GM23338 (cell line): ENCODE measurements around the gene E2F3. TPM values are rescaled to one million over a fixed set of nuclear protein-coding genes. Genes with fewer than 3 reads are reported as not detected.

ENCODE experiments used
- ATAC-seq: fragments of 200-7000 bp; cut with Tn5 transposase; 3 replicates; pipeline ENCODE4 v1.9.1; 2020
- DNase-seq: peaks from one replicate; pipeline ENCODE4 v3.0.0-alpha.2; 2015; ENCODE audit warnings: low spot score
- H2AFZ ChIP-seq: fragments of 200-600 bp; sonication (generic); 2 replicates; pipeline ENCODE4 v1.8.0; 2016; ENCODE audit warnings: antibody characterized with exemption, mild to moderate bottlenecking, moderate library complexity
- H3F3A ChIP-seq: fragments of 200-600 bp; sonication (generic); replicated peaks from 2 replicates; pipeline ENCODE4 v1.8.0; 2017; ENCODE audit warnings: antibody characterized with exemption, mixed run types, low read depth
- H3K27ac ChIP-seq: fragments of 200-600 bp; sonication (generic); 2 replicates; pipeline ENCODE4 v1.6.1; 2016; ENCODE audit warnings: low read depth
- H3K27me3 ChIP-seq: fragments of 200-600 bp; sonication (generic); 2 replicates; pipeline ENCODE4 v1.8.0; 2016; ENCODE audit warnings: mild to moderate bottlenecking, mixed run types, moderate library complexity; ENCODE audit not compliant: insufficient read depth
- H3K36me3 ChIP-seq: fragments of 200-600 bp; sonication (generic); 2 replicates; pipeline ENCODE4 v1.8.0; 2016; ENCODE audit warnings: mild to moderate bottlenecking; ENCODE audit not compliant: insufficient read depth
- H3K4me1 ChIP-seq: fragments of 200-600 bp; sonication (generic); 2 replicates; pipeline ENCODE4 v1.8.0; 2016; ENCODE audit warnings: mild to moderate bottlenecking, moderate library complexity; ENCODE audit not compliant: insufficient read depth
- H3K4me2 ChIP-seq: fragments of 200-600 bp; sonication (generic); 2 replicates; pipeline ENCODE4 v1.7.1; 2017; ENCODE audit warnings: mixed run types
- H3K4me3 ChIP-seq: fragments of 200-600 bp; sonication (generic); 2 replicates; pipeline ENCODE4 v1.6.1; 2016; ENCODE audit warnings: mixed run types
- H3K79me2 ChIP-seq: fragments of 200-600 bp; sonication (generic); replicated peaks from 2 replicates; pipeline ENCODE4 v1.8.0; 2017; ENCODE audit warnings: mild to moderate bottlenecking; ENCODE audit not compliant: insufficient read depth
- H3K9me2 ChIP-seq: fragments of 200-600 bp; sonication (generic); 2 replicates; pipeline ENCODE4 v1.8.0; 2017; ENCODE audit not compliant: insufficient read depth
- H4K20me1 ChIP-seq: fragments of 200-600 bp; sonication (generic); replicated peaks from 2 replicates; pipeline ENCODE4 v1.8.0; 2017; ENCODE audit warnings: mild to moderate bottlenecking; ENCODE audit not compliant: insufficient read depth
- H3K27ac Mint-ChIP-seq: 2 replicates; pipeline ENCODE4 v1.8.0; 2020; ENCODE audit warnings: inconsistent platforms, mild to moderate bottlenecking, moderate library complexity, mixed read lengths
- H3K27me3 Mint-ChIP-seq: 3 replicates; pipeline ENCODE4 v1.8.0; 2022; ENCODE audit warnings: low read depth, mild to moderate bottlenecking, moderate library complexity, mixed read lengths, inconsistent platforms; ENCODE audit not compliant: insufficient read depth, poor library complexity
- H3K36me3 Mint-ChIP-seq: 3 replicates; pipeline ENCODE4 v1.8.0; 2021; ENCODE audit warnings: low read depth, mild to moderate bottlenecking, inconsistent platforms, moderate library complexity, mixed read lengths
- H3K4me1 Mint-ChIP-seq: 3 replicates; pipeline ENCODE4 v1.8.0; 2020; ENCODE audit warnings: mild to moderate bottlenecking, inconsistent platforms, mixed read lengths
- H3K4me3 Mint-ChIP-seq: 3 replicates; pipeline ENCODE4 v1.8.0; 2021; ENCODE audit warnings: moderate library complexity, mild to moderate bottlenecking, inconsistent platforms, mixed read lengths
- H3K9me3 Mint-ChIP-seq: 3 replicates; pipeline ENCODE4 v1.8.0; 2020; ENCODE audit warnings: moderate library complexity, mild to moderate bottlenecking, inconsistent platforms, mixed read lengths
- CREB1 ChIP-seq: fragments of 250-450 bp; sonication (Bioruptor Pico); IDR thresholded peaks from 2 replicates; pipeline ENCODE4 v1.5.0; 2020; ENCODE audit warnings: low read depth, mild to moderate bottlenecking, moderate library complexity
- CTCF ChIP-seq, 2 experiments: fragments of 200-600 bp in 1 of 2; sonication (generic) in 1 of 2; conservative IDR thresholded peaks; 2 replicates each; pipeline versions ENCODE4 v1.5.1 to v1.6.1; 2016 to 2017; ENCODE audit warnings: antibody characterized with exemption in 2 of 2, low read depth in 2 of 2, mild to moderate bottlenecking in 2 of 2, moderate library complexity in 1 of 2
- ETS1 ChIP-seq: IDR thresholded peaks from 2 replicates; pipeline ENCODE4 v1.6.1; 2016; ENCODE audit warnings: antibody characterized with exemption
- EZH2 ChIP-seq: fragments of 200-600 bp; sonication (generic); IDR thresholded peaks from one replicate; pipeline ENCODE4 v1.8.0; 2017; ENCODE audit warnings: antibody characterized with exemption, mild to moderate bottlenecking, low read depth; ENCODE audit not compliant: unreplicated experiment
- EZH2phosphoT487 ChIP-seq: fragments of 200-600 bp; sonication (generic); IDR thresholded peaks from one replicate; pipeline ENCODE4 v1.8.1; 2018; ENCODE audit warnings: antibody characterized with exemption; ENCODE audit not compliant: unreplicated experiment
- POLR2AphosphoS5 ChIP-seq: IDR thresholded peaks from 2 replicates; pipeline ENCODE4 v1.6.1; 2016; ENCODE audit warnings: antibody characterized with exemption, low read depth
- ZNF114 ChIP-seq: fragments of 250-450 bp; sonication (Bioruptor Pico); IDR thresholded peaks from 2 replicates; pipeline ENCODE4 v1.5.0; 2020; ENCODE audit warnings: mild to moderate bottlenecking, moderate library complexity
- ZNF331 ChIP-seq: fragments of 250-450 bp; sonication (Bioruptor Pico); IDR thresholded peaks from 2 replicates; pipeline ENCODE4 v1.5.0; 2020; ENCODE audit warnings: low read depth, mild to moderate bottlenecking, moderate library complexity
- ZNF462 ChIP-seq: fragments of 250-450 bp; sonication (Bioruptor Pico); IDR thresholded peaks from 2 replicates; pipeline ENCODE4 v1.5.0; 2020; ENCODE audit warnings: mild to moderate bottlenecking, moderate library complexity
- polyA plus RNA-seq: library from polyadenylated mRNA; unstranded; fragments of >200 nt; fragmentation: Nextera tagmentation; extraction: Ambion mirVana; gene quantifications from 2 replicates; pipeline ENCODE4 v1.2.1, GENCODE V29; 2016
- total RNA-seq: library from RNA; depleted of rRNA; stranded (reverse); fragments of >200 nt; shearing (Covaris generic); gene quantifications from 2 replicates; pipeline ENCODE4 v1.2.3, GENCODE V29; 2014

E2F3 gene
- total and polyA plus RNA-seq, 2 experiments from 2014 or later, result 27.2 to 33.5 TPM

GRCh38 chr6:20486641-20487040, 85.0 kb downstream of the E2F3 start (continued):
- TF ChIP-seq ZNF462 (CRISPR knock-in tag), result no peak
- no peak for TF ChIP-seq EZH2phosphoT487
- no peak for TF ChIP-seq ETS1
- TF ChIP-seq ZNF331 (CRISPR knock-in tag), result no peak

GRCh38 chr6:20487669-20488375, 86.1 kb downstream of the E2F3 start:
- ATAC-seq (no peak), DNase-seq (no peak)
- Histone ChIP-seq H3K79me2 (peaks cover 24% of the 10 kb centered on the region), H3K4me1 (peaks cover under 1% of the 10 kb centered on the region; the same call in 1 of the 2 replicates), H2AFZ (no peak overlapping the region), H3K36me3 (peaks cover 41% of the 10 kb centered on the region), H3K4me2 (no peak overlapping the region), H3K27me3 (no peaks in the 10 kb centered on the region), H3K9me2 (no peaks in the 10 kb centered on the region), H3K27ac (no peak overlapping the region), H4K20me1 (peaks cover 21% of the 10 kb centered on the region), H3K4me3 (no peak overlapping the region), H3F3A (no peaks in the 10 kb centered on the region; the same call in 1 of the 2 replicates)
- Mint-ChIP-seq H3K36me3 (peaks cover 97% of the 10 kb centered on the region), H3K9me3 (no peaks in the 10 kb centered on the region), H3K27me3 (peaks cover 6% of the 10 kb centered on the region), H3K4me3 (no peak overlapping the region), H3K27ac (no peak overlapping the region), H3K4me1 (peaks cover 31% of the 10 kb centered on the region)
- TF ChIP-seq CTCF (conservative IDR thresholded peaks at IDR 0.05; ENCODE audit: low read depth in 2 of 2) (no peak), POLR2AphosphoS5 (no peak), CREB1 (no peak), EZH2 (no peak), ETS1 (no peak), ZNF114 (CRISPR knock-in tag) (no peak)
